Measurements from ENCODE around the gene CARD19. TPM values are rescaled to one million over a fixed set of nuclear protein-coding genes. Genes with fewer than 3 reads are reported as not detected.

CARD19 gene
- total and polyA plus RNA-seq, 2 donors (not counting 1 experiment from before 2014, with no cell fraction given): 31.9 to 63.4 TPM

DNA sequence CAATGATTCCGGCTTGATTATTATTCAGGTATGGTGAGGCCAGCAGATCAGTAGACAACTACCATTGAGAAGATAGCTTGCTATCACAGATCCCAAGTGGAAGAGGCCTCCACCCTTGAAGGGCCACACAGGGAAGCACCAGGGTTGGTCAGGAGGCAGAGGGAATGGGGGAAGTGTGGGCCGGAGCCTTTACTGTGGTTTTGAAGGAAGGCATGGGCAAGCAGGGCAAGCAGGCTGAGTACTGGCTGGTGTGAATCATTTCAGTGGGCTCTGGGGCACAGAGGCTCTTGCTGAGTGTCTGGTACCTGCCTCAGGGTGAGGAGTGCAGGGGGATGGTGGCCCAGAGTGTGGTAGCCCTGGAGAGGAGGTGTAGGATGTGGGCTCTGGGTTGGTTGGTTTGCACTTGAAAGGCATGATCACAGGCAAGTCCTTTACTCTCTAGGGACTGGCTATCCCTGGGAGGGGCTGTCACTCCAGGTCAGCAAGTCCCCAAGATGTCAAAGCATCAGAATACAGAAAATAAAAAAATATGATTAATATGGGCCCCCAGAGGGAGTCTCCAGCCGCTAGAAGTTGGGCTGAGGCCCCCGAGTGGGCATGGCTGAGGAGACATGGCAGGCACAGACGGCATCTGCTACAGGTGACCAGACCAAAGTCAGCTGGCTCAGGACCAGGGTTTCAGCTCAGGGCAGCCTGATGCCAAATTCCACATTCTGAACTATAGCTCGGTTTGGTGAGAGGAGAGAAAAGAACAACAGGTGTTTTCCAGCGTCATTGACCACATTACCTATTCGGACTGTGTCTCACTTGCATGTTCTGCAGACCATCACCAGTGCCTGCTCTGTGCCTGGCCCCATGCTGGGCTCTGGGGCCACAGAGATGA, 47.2 kb upstream of the CARD19 start:
- 86% methylated on average over 7 of the region's 8 CpGs for WGBS (ENCODE audit: insufficient coverage)
- intact Hi-C loops (cut with micrococcal nuclease): no loop called here
- H3K27ac ChIP-seq (ENCODE audit: low read length in 2 of 2): no peak overlapping the region
- H3K36me3 ChIP-seq (replicated peaks in 1 of 2; ENCODE audit: control extremely low read depth in 1 of 2, control insufficient read depth in 1 of 2, extremely low read depth in 1 of 2, insufficient read depth in 2 of 2, low read length in 1 of 2): no peaks in the 10 kb centered on the region
- no peak overlapping the region for H3K4me3 Mint-ChIP-seq
- peaks cover 2 to 3% of the 10 kb centered on the region in 2 donors for H3K4me1 ChIP-seq (ENCODE audit: control insufficient read depth in 2 of 2, insufficient read depth in 2 of 2, low read length in 2 of 2)
- H3K27ac Mint-ChIP-seq: peak overlapping the region; percentile 53
- POLR2A ChIA-PET: no interaction called here
- H3K4me3 ChIP-seq (ENCODE audit: control extremely low read depth in 1 of 5, extremely low read depth in 1 of 5, insufficient read depth in 1 of 5, low read depth in 2 of 5, low read length in 4 of 5): no peak overlapping the region
- H3K27me3 ChIP-seq (replicated peaks in 1 of 4; ENCODE audit: control extremely low read depth in 1 of 4, control insufficient read depth in 3 of 4, insufficient read depth in 4 of 4, low read length in 3 of 4): no peaks in the 10 kb centered on the region
- H3K27me3 Mint-ChIP-seq: no peaks in the 10 kb centered on the region
- H4K20me1 ChIP-seq (ENCODE audit: control insufficient read depth, insufficient read depth, low read length, poor library complexity, severe bottlenecking): no peaks in the 10 kb centered on the region
- H3K4me1 Mint-ChIP-seq: peaks cover 9% of the 10 kb centered on the region
- no peaks in the 10 kb centered on the region for H3K79me2 ChIP-seq (ENCODE audit: control insufficient read depth, insufficient read depth, low read length)
- H3K9me3 Mint-ChIP-seq (ENCODE audit: insufficient read depth): no peaks in the 10 kb centered on the region
- CTCF ChIA-PET: no interaction called here
- ATAC-seq (ENCODE audit: low read depth): no peak
- DNase-seq: no peak
- no peak overlapping the region for H2AFZ ChIP-seq (ENCODE audit: insufficient read depth, low read depth, low read length, poor library complexity, severe bottlenecking)
- H3K9ac ChIP-seq (ENCODE audit: low read length): no peak overlapping the region
- TF ChIP-seq, protein P1, sequence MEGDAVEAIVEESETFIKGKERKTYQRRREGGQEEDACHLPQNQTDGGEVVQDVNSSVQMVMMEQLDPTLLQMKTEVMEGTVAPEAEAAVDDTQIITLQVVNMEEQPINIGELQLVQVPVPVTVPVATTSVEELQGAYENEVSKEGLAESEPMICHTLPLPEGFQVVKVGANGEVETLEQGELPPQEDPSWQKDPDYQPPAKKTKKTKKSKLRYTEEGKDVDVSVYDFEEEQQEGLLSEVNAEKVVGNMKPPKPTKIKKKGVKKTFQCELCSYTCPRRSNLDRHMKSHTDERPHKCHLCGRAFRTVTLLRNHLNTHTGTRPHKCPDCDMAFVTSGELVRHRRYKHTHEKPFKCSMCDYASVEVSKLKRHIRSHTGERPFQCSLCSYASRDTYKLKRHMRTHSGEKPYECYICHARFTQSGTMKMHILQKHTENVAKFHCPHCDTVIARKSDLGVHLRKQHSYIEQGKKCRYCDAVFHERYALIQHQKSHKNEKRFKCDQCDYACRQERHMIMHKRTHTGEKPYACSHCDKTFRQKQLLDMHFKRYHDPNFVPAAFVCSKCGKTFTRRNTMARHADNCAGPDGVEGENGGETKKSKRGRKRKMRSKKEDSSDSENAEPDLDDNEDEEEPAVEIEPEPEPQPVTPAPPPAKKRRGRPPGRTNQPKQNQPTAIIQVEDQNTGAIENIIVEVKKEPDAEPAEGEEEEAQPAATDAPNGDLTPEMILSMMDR (IDR thresholded peaks at IDR 0.05): no peak
- TF ChIP-seq EZH2 (IDR thresholded peaks at IDR 0.05; ENCODE audit: borderline replicate concordance, insufficient read depth, low read depth, low read length, poor library complexity, severe bottlenecking): no peak
- H3K4me2 ChIP-seq (replicated peaks; ENCODE audit: low read depth, low read length, poor library complexity, severe bottlenecking): no peak overlapping the region
- peaks cover 0 to 2% (median 0%) of the 10 kb centered on the region in 3 donors for H3K9me3 ChIP-seq (ENCODE audit: control extremely low read depth in 1 of 3, control insufficient read depth in 2 of 3, insufficient read depth in 1 of 3, low read length in 2 of 3)

DNA sequence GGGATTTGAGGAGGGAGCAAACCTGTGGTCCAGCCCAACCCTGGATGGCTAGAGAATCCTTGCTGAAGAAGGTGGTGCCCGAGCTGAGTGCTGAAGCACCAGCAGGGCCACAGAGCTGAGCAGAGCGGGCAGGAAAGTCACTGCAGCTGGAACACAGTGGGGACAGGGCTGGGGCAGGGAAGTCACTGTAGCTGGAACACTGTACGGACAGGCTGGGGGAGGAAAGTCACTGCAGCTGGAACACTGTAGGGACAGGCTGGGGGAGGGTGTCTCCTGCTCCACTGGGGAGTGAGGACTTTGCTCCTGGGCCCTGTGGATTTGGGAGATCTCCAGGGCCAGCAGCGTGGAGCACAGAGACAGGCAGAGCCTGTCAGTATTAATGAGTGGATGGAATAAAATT, 46.5 kb upstream of the CARD19 start:
- ChIA-PET POLR2A (interaction anchor here (0.7 kb wide), 1 partner anchor 44 kb away, joined by 6 read pairs; no protein-coding TSS in a partner anchor), CTCF (interaction anchor here (1.2 kb wide), 1 partner anchor 45 kb away, joined by 5 read pairs; no protein-coding TSS in a partner anchor)
- intact Hi-C loops (cut with micrococcal nuclease): no loop called here
- no peak overlapping the region for H3K4me2 ChIP-seq (replicated peaks; ENCODE audit: low read depth, low read length, poor library complexity, severe bottlenecking)
- H3K4me3 ChIP-seq (ENCODE audit: control extremely low read depth in 1 of 5, extremely low read depth in 1 of 5, insufficient read depth in 1 of 5, low read depth in 2 of 5, low read length in 4 of 5): no peak overlapping the region
- no peaks in the 10 kb centered on the region for H3K27me3 ChIP-seq (replicated peaks in 1 of 4; ENCODE audit: control extremely low read depth in 1 of 4, control insufficient read depth in 3 of 4, insufficient read depth in 4 of 4, low read length in 3 of 4)
- TF ChIP-seq, protein P1 (IDR thresholded peaks at IDR 0.05): no peak
- no peak for TF ChIP-seq EZH2 (IDR thresholded peaks at IDR 0.05; ENCODE audit: borderline replicate concordance, insufficient read depth, low read depth, low read length, poor library complexity, severe bottlenecking)
- no peaks in the 10 kb centered on the region for H3K36me3 ChIP-seq (replicated peaks in 1 of 2; ENCODE audit: control extremely low read depth in 1 of 2, control insufficient read depth in 1 of 2, extremely low read depth in 1 of 2, insufficient read depth in 2 of 2, low read length in 1 of 2)
- Mint-ChIP-seq H3K4me3 (no peak overlapping the region), H3K27ac (no peak overlapping the region), H3K4me1 (peaks cover 7% of the 10 kb centered on the region), H3K27me3 (no peaks in the 10 kb centered on the region), H3K9me3 (ENCODE audit: insufficient read depth) (no peaks in the 10 kb centered on the region)
- no peak for DNase-seq
- H3K9ac ChIP-seq (ENCODE audit: low read length): no peak overlapping the region
- WGBS (ENCODE audit: insufficient coverage): 98% methylated on average over 4 of the region's 4 CpGs
- H2AFZ ChIP-seq (ENCODE audit: insufficient read depth, low read depth, low read length, poor library complexity, severe bottlenecking): no peak overlapping the region
- H3K27ac ChIP-seq (ENCODE audit: low read length in 2 of 2): no peak overlapping the region
- no peaks in the 10 kb centered on the region for H4K20me1 ChIP-seq (ENCODE audit: control insufficient read depth, insufficient read depth, low read length, poor library complexity, severe bottlenecking)
- no peak for ATAC-seq (ENCODE audit: low read depth)
- H3K9me3 ChIP-seq (ENCODE audit: control extremely low read depth in 1 of 3, control insufficient read depth in 2 of 3, insufficient read depth in 1 of 3, low read length in 2 of 3): peaks cover 0 to 2% (median 0%) of the 10 kb centered on the region in 3 donors
- no peaks in the 10 kb centered on the region for H3K4me1 ChIP-seq (ENCODE audit: control insufficient read depth in 2 of 2, insufficient read depth in 2 of 2, low read length in 2 of 2)
- no peaks in the 10 kb centered on the region for H3K79me2 ChIP-seq (ENCODE audit: control insufficient read depth, insufficient read depth, low read length)
